ENCODE measurements around the gene CD320. TPM values are rescaled to one million over a fixed set of nuclear protein-coding genes. Genes with fewer than 3 reads are reported as not detected.
"Not testable (repeated sequence)": the region's sequence is repeated elsewhere in the genome, so short reads cannot be mapped to it uniquely, and the experiment has no call there.

The CD320 gene
- polyA plus RNA-seq (2013): 15.3 and 16.3 TPM in 2 replicates

DNA sequence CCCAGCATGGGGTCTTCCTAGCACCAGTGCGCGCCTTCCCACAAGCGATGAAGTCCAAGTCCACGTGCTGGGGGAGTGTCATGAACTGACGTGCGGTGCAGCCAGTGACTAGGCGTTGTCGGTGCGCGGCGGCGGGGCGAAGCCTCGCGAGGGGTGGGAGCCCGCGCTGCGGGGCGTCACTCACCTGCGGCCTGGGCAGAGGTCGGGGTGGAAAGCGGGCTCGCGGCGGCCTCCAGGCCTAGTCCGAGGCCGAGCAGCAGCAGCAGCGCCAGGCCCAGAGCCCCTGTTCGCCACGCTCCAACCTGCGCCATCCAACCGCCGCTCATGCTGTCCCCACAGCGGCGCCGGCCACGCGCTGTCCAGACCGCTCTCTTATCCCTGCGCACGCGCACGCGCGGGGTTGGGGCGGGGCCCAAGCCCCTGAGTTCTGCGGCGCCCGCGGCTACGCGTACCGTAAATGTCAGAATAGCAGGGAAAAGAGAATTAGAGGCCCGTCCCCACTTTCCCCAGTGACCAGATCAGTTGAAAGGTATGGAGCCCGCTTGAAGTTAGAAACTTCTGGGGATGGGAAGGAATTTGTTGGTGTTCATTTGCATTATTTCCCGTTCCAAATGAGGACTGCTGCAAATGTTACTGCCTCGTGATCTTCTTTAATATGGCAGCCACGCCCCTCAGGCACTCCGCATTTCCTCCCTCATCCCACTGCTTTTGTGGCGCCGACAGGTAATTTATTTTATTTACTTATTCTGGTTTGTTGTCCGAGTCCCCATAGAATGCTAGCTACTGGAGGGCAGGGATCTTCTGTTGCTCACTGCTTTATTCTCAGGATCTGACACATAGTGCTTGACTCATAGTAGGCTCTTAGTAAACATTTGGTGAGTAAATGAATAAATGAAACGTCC lies at the start of gene CD320:
Gene CD320, minus strand, starts transcription at position 394 of the 902 bp plus-strand sequence. Its CDS starts 68 bp downstream, at position 326.
- Histone ChIP-seq H4K91ac (ENCODE audit: low read depth, low read length) (peak within 1 kb of the TSS; percentile 33), H3K79me2 (ENCODE audit: control insufficient read depth, insufficient read depth, low read length, poor library complexity) (no peaks in the 10 kb centered on the region), H3K14ac (ENCODE audit: low read length) (peak within 1 kb of the TSS; percentile 47), H3K9ac (ENCODE audit: low read length) (peak within 1 kb of the TSS; percentile 48), H3K4me3 (ENCODE audit: low read depth, low read length) (peak within 1 kb of the TSS; percentile 76), H4K8ac (ENCODE audit: low read depth, low read length) (peak within 1 kb of the TSS; percentile 3), H3K27me3 (ENCODE audit: insufficient read depth, low read length) (no peaks in the 10 kb centered on the region), H3K36me3 (ENCODE audit: control insufficient read depth in 1 of 2, insufficient read depth in 2 of 2, low read length in 2 of 2) (peaks cover 25 to 31% of the 10 kb centered on the region in 2 experiments), H3K79me1 (ENCODE audit: low read length) (peaks cover 2% of the 10 kb centered on the region), H2AFZ (ENCODE audit: insufficient read depth, low read length, poor library complexity) (peak within 1 kb of the TSS; percentile 35), H2BK5ac (ENCODE audit: low read depth, low read length, poor library complexity) (no peak within 1 kb of the TSS), H3K4me2 (ENCODE audit: low read length) (peak within 1 kb of the TSS; percentile 80), H3K23ac (ENCODE audit: low read length) (no peak within 1 kb of the TSS), H4K12ac (ENCODE audit: low read depth, low read length) (peak within 1 kb of the TSS; percentile 20), H3K9me3 (ENCODE audit: insufficient read depth, low read depth, low read length) (peaks cover 2% of the 10 kb centered on the region), H3K18ac (ENCODE audit: low read length) (no peak within 1 kb of the TSS), H3K27ac (ENCODE audit: low read depth, low read length) (no peak within 1 kb of the TSS), H2BK12ac (ENCODE audit: low read length) (no peak within 1 kb of the TSS), H3K4me1 (ENCODE audit: control insufficient read depth in 1 of 2, insufficient read depth in 2 of 2, low read length in 2 of 2) (peaks cover 8 to 11% of the 10 kb centered on the region in 2 experiments), H2BK120ac (ENCODE audit: insufficient read depth, low read length, poor library complexity) (no peak within 1 kb of the TSS), H2AK5ac (ENCODE audit: low read length) (no peak within 1 kb of the TSS), H3K4ac (ENCODE audit: low read depth, low read length) (no peak within 1 kb of the TSS)
- no CpG with 5 or more reads among the region's 63 CpGs for WGBS (ENCODE audit: extremely low coverage, insufficient coverage, insufficient read length)
- DNase-seq: peak; percentile 80 to 95

- H3K4me2 ChIP-seq (ENCODE audit: low read length): no peak overlapping the region
- H3K79me1 ChIP-seq (ENCODE audit: low read length): peaks cover 2% of the 10 kb centered on the region
- H3K14ac ChIP-seq (ENCODE audit: low read length): no peak overlapping the region
- H2BK12ac ChIP-seq (ENCODE audit: low read length): no peak overlapping the region
- no peak overlapping the region for H3K4me3 ChIP-seq (ENCODE audit: low read depth, low read length)
- no peaks in the 10 kb centered on the region for H3K79me2 ChIP-seq (ENCODE audit: control insufficient read depth, insufficient read depth, low read length, poor library complexity)
- H3K23ac ChIP-seq (ENCODE audit: low read length): no peak overlapping the region
- peaks cover 1% of the 10 kb centered on the region for H3K9me3 ChIP-seq (ENCODE audit: insufficient read depth, low read depth, low read length)
- no peak overlapping the region for H3K27ac ChIP-seq (ENCODE audit: low read depth, low read length)
- no peak overlapping the region for H3K4ac ChIP-seq (ENCODE audit: low read depth, low read length)
- no peak overlapping the region for H2AK5ac ChIP-seq (ENCODE audit: low read length)
- H4K8ac ChIP-seq (ENCODE audit: low read depth, low read length): no peak overlapping the region
- H4K91ac ChIP-seq (ENCODE audit: low read depth, low read length): no peak overlapping the region
- no peak overlapping the region for H2AFZ ChIP-seq (ENCODE audit: insufficient read depth, low read length, poor library complexity)
- H2BK120ac ChIP-seq (ENCODE audit: insufficient read depth, low read length, poor library complexity): no peak overlapping the region
- no peaks in the 10 kb centered on the region for H3K27me3 ChIP-seq (ENCODE audit: insufficient read depth, low read length)
- peaks cover under 1 to 4% of the 10 kb centered on the region in 2 experiments for H3K4me1 ChIP-seq (ENCODE audit: control insufficient read depth in 1 of 2, insufficient read depth in 2 of 2, low read length in 2 of 2)
- H3K36me3 ChIP-seq (ENCODE audit: control insufficient read depth in 1 of 2, insufficient read depth in 2 of 2, low read length in 2 of 2): no peaks in the 10 kb centered on the region
- H3K9ac ChIP-seq (ENCODE audit: low read length): no peak overlapping the region
- no CpG with 5 or more reads among the region's 4 CpGs for WGBS (ENCODE audit: extremely low coverage, insufficient coverage, insufficient read length)
- no peak overlapping the region for H4K12ac ChIP-seq (ENCODE audit: low read depth, low read length)
- H3K18ac ChIP-seq (ENCODE audit: low read length): no peak overlapping the region
- peak in 1 of 2 donors; percentile 58 for DNase-seq
- no peak overlapping the region for H2BK5ac ChIP-seq (ENCODE audit: low read depth, low read length, poor library complexity)
Observed at GRCh38 chr19:8357007-8357521, 48.9 kb upstream of the CD320 start.

GRCh38 chr19:8355631-8356402 lies 47.7 kb upstream of the CD320 start:
- Histone ChIP-seq H3K4ac (ENCODE audit: low read depth, low read length) (no peak overlapping the region), H4K91ac (ENCODE audit: low read depth, low read length) (no peak overlapping the region), H3K4me2 (ENCODE audit: low read length) (no peak overlapping the region), H2BK120ac (ENCODE audit: insufficient read depth, low read length, poor library complexity) (no peak overlapping the region), H3K27ac (ENCODE audit: low read depth, low read length) (peak overlapping the region; percentile 7), H3K79me2 (ENCODE audit: control insufficient read depth, insufficient read depth, low read length, poor library complexity) (no peaks in the 10 kb centered on the region), H2BK5ac (ENCODE audit: low read depth, low read length, poor library complexity) (no peak overlapping the region), H3K14ac (ENCODE audit: low read length) (no peak overlapping the region), H2AK5ac (ENCODE audit: low read length) (no peak overlapping the region), H3K27me3 (ENCODE audit: insufficient read depth, low read length) (no peaks in the 10 kb centered on the region), H2AFZ (ENCODE audit: insufficient read depth, low read length, poor library complexity) (no peak overlapping the region), H3K18ac (ENCODE audit: low read length) (no peak overlapping the region), H3K4me1 (ENCODE audit: control insufficient read depth in 1 of 2, insufficient read depth in 2 of 2, low read length in 2 of 2) (peaks cover 0 to 4% of the 10 kb centered on the region in 2 experiments), H3K79me1 (ENCODE audit: low read length) (peaks cover 2% of the 10 kb centered on the region), H4K8ac (ENCODE audit: low read depth, low read length) (no peak overlapping the region), H3K9ac (ENCODE audit: low read length) (no peak overlapping the region), H3K36me3 (ENCODE audit: control insufficient read depth in 1 of 2, insufficient read depth in 2 of 2, low read length in 2 of 2) (no peaks in the 10 kb centered on the region), H4K12ac (ENCODE audit: low read depth, low read length) (no peak overlapping the region), H3K23ac (ENCODE audit: low read length) (no peak overlapping the region), H3K9me3 (ENCODE audit: insufficient read depth, low read depth, low read length) (peaks cover 1% of the 10 kb centered on the region), H2BK12ac (ENCODE audit: low read length) (no peak overlapping the region), H3K4me3 (ENCODE audit: low read depth, low read length) (no peak overlapping the region)
- DNase-seq: peak; percentile 54 to 70
- no CpG with 5 or more reads among the region's 6 CpGs for WGBS (ENCODE audit: extremely low coverage, insufficient coverage, insufficient read length)

- not testable (repeated sequence) for H4K12ac ChIP-seq (ENCODE audit: low read depth, low read length); H2AFZ ChIP-seq (ENCODE audit: insufficient read depth, low read length, poor library complexity); H3K27ac ChIP-seq (ENCODE audit: low read depth, low read length); H2BK12ac ChIP-seq (ENCODE audit: low read length); H3K9me3 ChIP-seq (ENCODE audit: insufficient read depth, low read depth, low read length); H3K9ac ChIP-seq (ENCODE audit: low read length); H3K18ac ChIP-seq (ENCODE audit: low read length); H2BK5ac ChIP-seq (ENCODE audit: low read depth, low read length, poor library complexity); H4K91ac ChIP-seq (ENCODE audit: low read depth, low read length); H3K79me1 ChIP-seq (ENCODE audit: low read length); H3K14ac ChIP-seq (ENCODE audit: low read length); H2BK120ac ChIP-seq (ENCODE audit: insufficient read depth, low read length, poor library complexity); H3K4me2 ChIP-seq (ENCODE audit: low read length); H3K27me3 ChIP-seq (ENCODE audit: insufficient read depth, low read length); H3K23ac ChIP-seq (ENCODE audit: low read length); H3K4me1 ChIP-seq (ENCODE audit: control insufficient read depth in 1 of 2, insufficient read depth in 2 of 2, low read length in 2 of 2); H2AK5ac ChIP-seq (ENCODE audit: low read length); DNase-seq; H3K4ac ChIP-seq (ENCODE audit: low read depth, low read length); H4K8ac ChIP-seq (ENCODE audit: low read depth, low read length); H3K36me3 ChIP-seq (ENCODE audit: control insufficient read depth in 1 of 2, insufficient read depth in 2 of 2, low read length in 2 of 2); H3K4me3 ChIP-seq (ENCODE audit: low read depth, low read length); H3K79me2 ChIP-seq (ENCODE audit: control insufficient read depth, insufficient read depth, low read length, poor library complexity)
- WGBS (ENCODE audit: extremely low coverage, insufficient coverage, insufficient read length): no CpG with 5 or more reads among the region's 5 CpGs
Observed at GRCh38 chr19:8352845-8353244, 44.7 kb upstream of the CD320 start.

All from trophoblast cell (in vitro differentiated cells and primary cell).